HCT116 (cell line): ENCODE results near the gene FAM110D. TPM values are rescaled to one million over a fixed set of nuclear protein-coding genes. Genes with fewer than 3 reads are reported as not detected.
A peak's percentile ranks its signal among the peaks of the same experiment; 100 is the strongest.

Experiments used
- ATAC-seq: fragments of 200-7000 bp; cut with Tn5 transposase; 2 replicates; pipeline ENCODE4 v1.9.1; 2020; ENCODE audit warnings: mild to moderate bottlenecking, moderate library complexity
- BruUV-seq: library from RNA; stranded (reverse); fragments of 400-500 nt; replicated peaks from 2 replicates; lab custom pipeline; 2021; lab: Mats Ljungman, UMichigan
- CTCF ChIA-PET: fragments of 300-600 bp; sonication (Branson Sonifier 250); formaldehyde crosslinking; loops from one replicate; lab custom pipeline; 2021; ENCODE audit warnings: antibody characterized with exemption; lab: Charles Lee
- POLR2A ChIA-PET: fragments of 300-600, 350-600 bp; sonication (Branson Sonifier 250); formaldehyde crosslinking; loops from one replicate; lab custom pipeline; 2021; ENCODE audit warnings: antibody characterized with exemption; lab: Charles Lee
- RAD21 ChIA-PET, 2 experiments: fragments of 300-600 bp; sonication (Branson Sonifier 250); formaldehyde crosslinking; loops; one replicate each; lab custom pipeline; 2023; ENCODE audit warnings: low total read pairs in 2 of 2; ENCODE audit not compliant: uncharacterized antibody in 2 of 2, unreplicated experiment in 2 of 2, low non-redundant PET in 1 of 2; lab: Charles Lee
- DNase-seq: peaks from one replicate; pipeline ENCODE4 v3.0.0-alpha.2; 2010; ENCODE audit warnings: low read depth, low spot score
- H2AFZ ChIP-seq: fragments of 200-600 bp; shearing (Covaris generic), sonication (generic); 2 replicates; pipeline ENCODE4 v1.6.1; 2017; ENCODE audit warnings: low read depth, mixed run types, mixed read lengths, antibody characterized with exemption, low read length; ENCODE audit not compliant: poor library complexity, severe bottlenecking
- H3K27ac ChIP-seq: 2 replicates; pipeline ENCODE4 v1.5.1; 2012; ENCODE audit warnings: low read depth, low read length
- H3K27me3 ChIP-seq: fragments of 200-600 bp; sonication (generic); 2 replicates; pipeline ENCODE4 v1.6.1; 2016; ENCODE audit warnings: mixed run types, low read length, mixed read lengths; ENCODE audit not compliant: insufficient read depth
- H3K36me3 ChIP-seq, 2 experiments: fragments of 200-500 bp in 1 of 2; fragments of 200-600 bp in 1 of 2; sonication (Bioruptor generic) in 1 of 2; sonication (generic) in 1 of 2; 2 replicates each; pipeline versions ENCODE4 v1.5.1 to v1.6.1; 2014 to 2016; ENCODE audit warnings: low read length in 2 of 2, inconsistent platforms in 1 of 2, mixed read lengths in 1 of 2, mixed run types in 1 of 2; ENCODE audit not compliant: insufficient read depth in 2 of 2, control insufficient read depth in 1 of 2
- H3K4me1 ChIP-seq, 2 experiments: fragments of 200-600 bp in 1 of 2; sonication (generic) in 1 of 2; 2 replicates each; pipeline versions ENCODE4 v1.5.1 to v1.6.1; 2012 to 2017; ENCODE audit warnings: low read length in 2 of 2, inconsistent platforms in 1 of 2, mild to moderate bottlenecking in 1 of 2, mixed read lengths in 1 of 2, mixed run types in 1 of 2, moderate library complexity in 1 of 2; ENCODE audit not compliant: insufficient read depth in 2 of 2, control insufficient read depth in 1 of 2
- H3K4me2 ChIP-seq: fragments of 200-600 bp; sonication (generic); 2 replicates; pipeline ENCODE4 v1.6.1; 2017; ENCODE audit warnings: mixed run types, low read length, mixed read lengths
- H3K4me3 ChIP-seq, 2 experiments: fragments of 200-600 bp in 1 of 2; sonication (generic) in 1 of 2; replicated peaks in 1 of 2; 2 replicates each; pipeline ENCODE4 v1.5.1; 2011 to 2016; ENCODE audit warnings: low read length in 2 of 2, control low read depth in 1 of 2, low read depth in 1 of 2, mild to moderate bottlenecking in 1 of 2, mixed read lengths in 1 of 2, mixed run types in 1 of 2
- H3K79me2 ChIP-seq: fragments of 200-600 bp; sonication (generic); 2 replicates; pipeline ENCODE4 v1.6.1; 2017; ENCODE audit warnings: mild to moderate bottlenecking, mixed run types, low read length, moderate library complexity, mixed read lengths; ENCODE audit not compliant: insufficient read depth
- H3K9ac ChIP-seq: fragments of 200-600 bp; sonication (generic); 2 replicates; pipeline ENCODE4 v1.6.1; 2016; ENCODE audit warnings: low read length, mixed read lengths
- H3K9me2 ChIP-seq: fragments of 200-600 bp; sonication (generic), shearing (Covaris generic); 2 replicates; pipeline ENCODE4 v1.6.1; 2017; ENCODE audit warnings: mixed run types, mild to moderate bottlenecking, moderate library complexity; ENCODE audit not compliant: insufficient read depth
- H3K9me3 ChIP-seq, 2 experiments: fragments of 200-500 bp in 1 of 2; fragments of 200-600 bp in 1 of 2; sonication (Bioruptor generic) in 1 of 2; sonication (generic) in 1 of 2; 2 replicates each; pipeline ENCODE4 v1.6.1; 2014 to 2017; ENCODE audit warnings: low read length in 2 of 2, mixed read lengths in 2 of 2, inconsistent platforms in 1 of 2, low read depth in 1 of 2, mild to moderate bottlenecking in 1 of 2, mixed run types in 1 of 2, moderate library complexity in 1 of 2; ENCODE audit not compliant: control insufficient read depth in 1 of 2, insufficient read depth in 1 of 2
- H4K20me1 ChIP-seq: fragments of 200-600 bp; sonication (generic), shearing (Covaris generic); 2 replicates; pipeline ENCODE4 v1.6.1; 2017; ENCODE audit warnings: mixed run types, mild to moderate bottlenecking, moderate library complexity; ENCODE audit not compliant: insufficient read depth
- ATF3 ChIP-seq: IDR thresholded peaks from 2 replicates; pipeline ENCODE4 v1.6.1; 2012
- CBX3 ChIP-seq: IDR thresholded peaks from 2 replicates; pipeline ENCODE4 v1.6.1; 2012; ENCODE audit warnings: low read depth
- CEBPB ChIP-seq: IDR thresholded peaks from 2 replicates; pipeline ENCODE4 v1.6.1; 2012; ENCODE audit warnings: low read depth
- CTCF ChIP-seq, 3 experiments: fragments of 200-600 bp in 1 of 3; sonication (generic) in 1 of 3; IDR thresholded peaks in 2 of 3; conservative IDR thresholded peaks in 1 of 3; 2 replicates each; pipeline ENCODE4 v1.5.1; 2012 to 2017; ENCODE audit warnings: low read depth in 2 of 3, low read length in 2 of 3, antibody characterized with exemption in 1 of 3, borderline replicate concordance in 1 of 3, control low read depth in 1 of 3, mild to moderate bottlenecking in 1 of 3, mixed read lengths in 1 of 3, mixed run types in 1 of 3, moderate library complexity in 1 of 3; ENCODE audit not compliant: insufficient read depth in 1 of 3
- EGR1 ChIP-seq: IDR thresholded peaks from 2 replicates; pipeline ENCODE4 v1.6.1; 2012; ENCODE audit warnings: low read depth
- ELF1 ChIP-seq: IDR thresholded peaks from 2 replicates; pipeline ENCODE4 v1.6.1; 2012; ENCODE audit warnings: low read depth, borderline replicate concordance
- EZH2 ChIP-seq: fragments of 200-600 bp; sonication (generic); IDR thresholded peaks from 2 replicates; pipeline ENCODE4 v1.6.1; 2017; ENCODE audit warnings: antibody characterized with exemption, mixed run types
- EZH2phosphoT487 ChIP-seq: fragments of 200-600 bp; IDR thresholded peaks from 2 replicates; pipeline ENCODE4 v1.6.1; 2018; ENCODE audit warnings: antibody characterized with exemption, borderline replicate concordance
- FOSL1 ChIP-seq: IDR thresholded peaks from 2 replicates; pipeline ENCODE4 v1.6.1; 2012; ENCODE audit warnings: low read depth
- JUND ChIP-seq: IDR thresholded peaks from 2 replicates; pipeline ENCODE4 v1.6.1; 2012
- MAX ChIP-seq: IDR thresholded peaks from 2 replicates; pipeline ENCODE4 v1.6.1; 2012
- POLR2A ChIP-seq: IDR thresholded peaks from 2 replicates; pipeline ENCODE4 v1.7.0; 2011; ENCODE audit warnings: borderline replicate concordance; ENCODE audit not compliant: insufficient read depth, insufficient read length; ENCODE audit errors: extremely low read depth
- POLR2AphosphoS5 ChIP-seq: IDR thresholded peaks from 2 replicates; pipeline ENCODE4 v1.6.1; 2011; ENCODE audit warnings: mild to moderate bottlenecking, low read depth, low read length, moderate library complexity
- RAD21 ChIP-seq: IDR thresholded peaks from 2 replicates; pipeline ENCODE4 v1.6.1; 2012; ENCODE audit warnings: low read depth, mild to moderate bottlenecking
- SIN3A ChIP-seq: IDR thresholded peaks from 2 replicates; pipeline ENCODE4 v1.6.1; 2012; ENCODE audit warnings: low read depth
- SP1 ChIP-seq: IDR thresholded peaks from 2 replicates; pipeline ENCODE4 v1.6.1; 2012; ENCODE audit warnings: low read depth
- SRF ChIP-seq: IDR thresholded peaks from 2 replicates; pipeline ENCODE4 v1.6.1; 2012; ENCODE audit warnings: low read depth
- TCF7L2 ChIP-seq: IDR thresholded peaks from 2 replicates; pipeline ENCODE4 v1.7.0; 2011; ENCODE audit warnings: borderline replicate concordance, inconsistent platforms; ENCODE audit not compliant: insufficient read depth, insufficient read length; ENCODE audit errors: extremely low read depth
- YY1 ChIP-seq: IDR thresholded peaks from 2 replicates; pipeline ENCODE4 v1.6.1; 2011; ENCODE audit warnings: low read length, low read depth, moderate library complexity, mild to moderate bottlenecking; ENCODE audit not compliant: insufficient replicate concordance; ENCODE audit errors: extremely low read depth
- ZBTB33 ChIP-seq: IDR thresholded peaks from 2 replicates; pipeline ENCODE4 v1.6.1; 2011; ENCODE audit warnings: mild to moderate bottlenecking, low read length, moderate library complexity; ENCODE audit not compliant: insufficient replicate concordance; ENCODE audit errors: extremely low read depth
- ZFX ChIP-seq: fragments of 450-650 bp; IDR thresholded peaks from 2 replicates; pipeline ENCODE4 v1.6.1; 2017
- ZNF274 ChIP-seq: fragments of 200-500 bp; sonication (Bioruptor generic); IDR thresholded peaks from 2 replicates; pipeline ENCODE4 v1.6.1; 2014; ENCODE audit warnings: mild to moderate bottlenecking, low read depth, low read length, inconsistent platforms
- intact Hi-C: fragments of 100-400 bp; cut with micrococcal nuclease; formaldehyde crosslinking; loops from 2 replicates; pipeline ENCODE4 v1.10.0; 2022
- total RNA-seq: library from RNA; stranded (reverse); gene quantifications from one replicate; pipeline ENCODE4 v1.2.1, GENCODE V29; 2021; ENCODE audit not compliant: unreplicated experiment

The FAM110D gene
- total RNA-seq, 1 experiment from 2014 or later = 0.34 TPM

GRCh38 chr1:26111530-26112406 lies 47.1 kb upstream of the FAM110D start, which contains the start of gene PDIK1L:
PDIK1L (plus strand) TSS chr1:26111824; CDS start chr1:26114309, 2,485 bp downstream.
- Histone ChIP-seq H3K9me3 (no peaks in the 10 kb centered on the region), H3K4me3 (peak within 1 kb of the TSS; percentile 94 to 98), H3K9me2 (no peaks in the 10 kb centered on the region), H3K27ac (peak within 1 kb of the TSS; percentile 89), H3K79me2 (peaks cover 13% of the 10 kb centered on the region), H3K4me2 (peak within 1 kb of the TSS; percentile 98), H3K36me3 (peaks cover 3 to 9% of the 10 kb centered on the region in 2 experiments; a peak in 1 of 4 replicates), H3K4me1 (peaks cover 14 to 21% of the 10 kb centered on the region in 2 experiments), H4K20me1 (no peaks in the 10 kb centered on the region), H3K27me3 (no peaks in the 10 kb centered on the region), H3K9ac (peak within 1 kb of the TSS; percentile 97), H2AFZ (peak within 1 kb of the TSS; percentile 76)
- intact Hi-C loops = loop anchor here (1.0 to 2.0 kb wide), 3 partner anchors 34 to 279 kb away; no protein-coding TSS in a partner anchor
- CTCF ChIA-PET = interaction anchor here (1.0 to 1.6 kb wide), 4 partner anchors 31 to 280 kb away, joined by 3 to 5 read pairs (median 4); no protein-coding TSS in a partner anchor
- no TSS peak for BruUV-seq
- RAD21 ChIA-PET = interaction anchor here in 1 of 2 experiments (0.5 to 0.7 kb wide), 2 partner anchors 73 to 284 kb away, joined by 3 to 5 read pairs; no protein-coding TSS in a partner anchor
- POLR2A ChIA-PET = interaction anchor here (0.8 to 1.5 kb wide), 6 partner anchors 9 to 219 kb away, joined by 3 to 4 read pairs (median 4); no protein-coding TSS in a partner anchor
- peak; percentile 84 for ATAC-seq
- peak; percentile 93 for DNase-seq
- TF ChIP-seq TCF7L2 (no peak), POLR2AphosphoS5 (peak; percentile 55; the same call in 1 of the 2 replicates), EGR1 (0 out of 2 replicates have a peak, but pooled peaks have one; percentile 52), ELF1 (no peak), MAX (peak; percentile 68), ZFX (peak; percentile 57), CEBPB (no peak), JUND (no peak), RAD21 (no peak), EZH2 (no peak), CTCF (IDR thresholded peaks at IDR 0.05 in 2 of 3, conservative IDR thresholded peaks at IDR 0.05 in 1 of 3; ENCODE audit: borderline replicate concordance in 1 of 3, insufficient read depth in 1 of 3, low read depth in 2 of 3, low read length in 2 of 3) (no peak), YY1 (peak; percentile 89), FOSL1 (no peak), ATF3 (no peak), EZH2phosphoT487 (no peak), SIN3A (peak; percentile 63), CBX3 (no peak), ZNF274 (no peak), SP1 (peak; percentile 69), ZBTB33 (peak; percentile 80), POLR2A (peak; percentile 43), SRF (no peak)
